MM.1S (cell line): Measurements from ENCODE around the gene CCDC6.

Source experiments
- EZH2phosphoT487 ChIP-seq: fragments of 300-600 bp; sonication (generic); IDR thresholded peaks from 2 replicates; pipeline ENCODE4 v1.6.1; 2018; ENCODE audit warnings: antibody characterized with exemption, low read length
- TF ChIP-seq, protein P1 (sequence below): fragments of 300-600 bp; sonication (generic); IDR thresholded peaks from 2 replicates; pipeline ENCODE4 v1.5.1; 2016; ENCODE audit warnings: antibody characterized with exemption, low read length, mixed read lengths

DNA sequence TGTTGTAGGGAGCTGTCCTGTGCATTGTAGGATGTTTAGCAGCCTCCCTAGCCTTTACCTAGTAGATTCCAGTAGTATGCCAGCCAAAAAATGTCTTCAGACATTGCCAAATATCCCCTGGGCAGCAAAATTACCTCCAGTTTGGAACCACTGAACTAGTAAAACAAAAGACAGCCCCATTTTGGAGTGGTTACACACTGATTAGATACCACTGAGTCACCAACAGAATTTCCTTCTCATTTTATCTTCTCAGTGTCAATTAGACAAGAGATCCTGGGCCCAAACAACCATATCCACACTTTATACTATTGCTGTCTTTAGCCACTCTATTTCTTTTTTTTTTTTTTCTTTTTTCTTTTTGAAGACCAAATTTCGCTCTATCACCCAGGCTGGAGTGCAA is 3.5 kb upstream of the CCDC6 start:
- TF ChIP-seq, protein P1, sequence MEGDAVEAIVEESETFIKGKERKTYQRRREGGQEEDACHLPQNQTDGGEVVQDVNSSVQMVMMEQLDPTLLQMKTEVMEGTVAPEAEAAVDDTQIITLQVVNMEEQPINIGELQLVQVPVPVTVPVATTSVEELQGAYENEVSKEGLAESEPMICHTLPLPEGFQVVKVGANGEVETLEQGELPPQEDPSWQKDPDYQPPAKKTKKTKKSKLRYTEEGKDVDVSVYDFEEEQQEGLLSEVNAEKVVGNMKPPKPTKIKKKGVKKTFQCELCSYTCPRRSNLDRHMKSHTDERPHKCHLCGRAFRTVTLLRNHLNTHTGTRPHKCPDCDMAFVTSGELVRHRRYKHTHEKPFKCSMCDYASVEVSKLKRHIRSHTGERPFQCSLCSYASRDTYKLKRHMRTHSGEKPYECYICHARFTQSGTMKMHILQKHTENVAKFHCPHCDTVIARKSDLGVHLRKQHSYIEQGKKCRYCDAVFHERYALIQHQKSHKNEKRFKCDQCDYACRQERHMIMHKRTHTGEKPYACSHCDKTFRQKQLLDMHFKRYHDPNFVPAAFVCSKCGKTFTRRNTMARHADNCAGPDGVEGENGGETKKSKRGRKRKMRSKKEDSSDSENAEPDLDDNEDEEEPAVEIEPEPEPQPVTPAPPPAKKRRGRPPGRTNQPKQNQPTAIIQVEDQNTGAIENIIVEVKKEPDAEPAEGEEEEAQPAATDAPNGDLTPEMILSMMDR, result no peak
- TF ChIP-seq EZH2phosphoT487, result no peak
